GM18511 (cell line): ENCODE data around the gene CENPC.
"Not testable (repeated sequence)": the region's sequence is repeated elsewhere in the genome, so short reads cannot be mapped to it uniquely, and the experiment has no call there.

Experiments used
- ATAC-seq: cut with Tn5 transposase; IDR thresholded peaks from one replicate; pipeline ENCODE4 v1.9.1; 2021; ENCODE audit warnings: mild to moderate bottlenecking, moderate library complexity; ENCODE audit not compliant: unreplicated experiment

Gene CENPC

GRCh38 chr4:67480810-67481209 is 64.5 kb downstream of the CENPC start:
- no peak for ATAC-seq

- no peak for ATAC-seq
These were observed 70.1 kb downstream of the CENPC start for GRCh38 chr4:67475155-67475554.

GRCh38 chr4:67470871-67471270 is 74.4 kb downstream of the CENPC start:
- no peak for ATAC-seq

- no peak for ATAC-seq
These were observed 76.5 kb downstream of the CENPC start for GRCh38 chr4:67468830-67469229.

GRCh38 chr4:67466751-67467150 is 78.6 kb downstream of the CENPC start:
- no peak for ATAC-seq

- no peak for ATAC-seq
These were observed 79.6 kb downstream of the CENPC start for GRCh38 chr4:67465763-67466052.

GRCh38 chr4:67465032-67465762 is 80.1 kb downstream of the CENPC start:
- no peak for ATAC-seq

GRCh38 chr4:67460574-67460973 is 84.7 kb downstream of the CENPC start:
- ATAC-seq = no peak

GRCh38 chr4:67459164-67459563 is 86.1 kb downstream of the CENPC start:
- no peak for ATAC-seq

- ATAC-seq = no peak
These were observed 88.6 kb downstream of the CENPC start for GRCh38 chr4:67456577-67457196.

- not testable (repeated sequence) for ATAC-seq
These were observed 92.5 kb downstream of the CENPC start for GRCh38 chr4:67452846-67453205.

GRCh38 chr4:67452100-67452845 is 93.0 kb downstream of the CENPC start:
- no peak for ATAC-seq

- ATAC-seq = no peak
These were observed 93.8 kb downstream of the CENPC start for GRCh38 chr4:67451464-67451863.

GRCh38 chr4:67448621-67449020 is 96.7 kb downstream of the CENPC start:
- no peak for ATAC-seq

- ATAC-seq = no peak
These were observed 97.4 kb downstream of the CENPC start for GRCh38 chr4:67447873-67448272.

- ATAC-seq = no peak
These were observed 98.5 kb downstream of the CENPC start for GRCh38 chr4:67446811-67447210.

- ATAC-seq = not testable (repeated sequence)
These were observed 99.4 kb downstream of the CENPC start for GRCh38 chr4:67445881-67446280.

GRCh38 chr4:67438975-67439374 is 106.3 kb downstream of the CENPC start:
- ATAC-seq = no peak

- ATAC-seq = no peak
These were observed 107.2 kb downstream of the CENPC start for GRCh38 chr4:67437974-67438713.

GRCh38 chr4:67436742-67437141 is 108.6 kb downstream of the CENPC start:
- peak; percentile 78 for ATAC-seq

GRCh38 chr4:67430989-67431388 is 114.3 kb downstream of the CENPC start:
- no peak for ATAC-seq

GRCh38 chr4:67428819-67429218 is 116.5 kb downstream of the CENPC start:
- ATAC-seq = no peak
